ENCODE results near the gene RMDN3. TPM values are rescaled to one million over a fixed set of nuclear protein-coding genes. Genes with fewer than 3 reads are reported as not detected.

Gene RMDN3
- total and polyA plus RNA-seq, 2 donors from 2014 or later, result 34.9 to 38.2 TPM

DNA sequence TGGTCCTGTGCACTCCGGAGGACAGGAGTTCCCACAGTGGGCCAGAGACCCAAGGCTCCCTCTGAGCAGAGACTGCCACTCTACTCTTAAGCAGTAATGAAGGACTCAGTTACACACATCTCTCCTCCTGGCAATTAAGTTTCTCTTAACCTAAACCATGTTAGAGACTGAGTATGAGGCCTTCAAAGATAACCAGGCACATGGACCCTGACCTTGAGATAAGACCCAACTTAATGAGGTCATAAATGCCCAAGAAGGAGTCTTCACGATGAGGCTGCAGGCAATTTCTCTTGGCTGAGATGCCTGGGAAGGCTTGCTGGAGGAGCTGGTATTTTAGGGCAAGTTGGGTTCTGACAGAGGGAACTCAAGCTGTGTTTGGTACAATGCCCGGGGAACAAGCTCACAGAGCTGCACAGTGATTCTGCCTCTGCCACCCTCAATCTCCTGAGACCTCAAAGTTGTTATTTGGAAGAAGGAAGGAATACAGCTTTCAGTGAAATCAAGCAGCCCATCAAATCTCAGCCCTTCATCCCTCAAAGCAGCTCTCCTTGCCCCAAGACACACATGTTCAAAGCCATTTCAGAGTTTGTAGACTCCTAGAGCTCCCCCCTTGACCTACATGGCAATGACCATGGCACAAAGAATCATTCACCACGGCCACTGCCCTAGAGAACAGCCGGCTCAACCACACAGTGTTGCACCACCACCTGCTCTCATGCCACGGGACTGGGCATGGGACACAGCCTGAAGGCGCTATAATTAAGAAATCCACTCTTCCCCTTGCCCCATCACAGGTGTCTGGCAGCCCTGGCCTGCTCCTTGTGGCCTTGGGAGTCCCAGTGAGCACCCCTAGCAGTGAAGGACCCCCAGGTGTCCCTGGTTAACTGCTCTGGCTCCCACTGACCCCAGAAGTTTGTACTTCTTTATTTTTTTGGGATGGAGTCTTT, 7.1 kb downstream of the RMDN3 start:
- FAIRE-seq (no peak), DNase-seq (no peak)
- TF ChIP-seq, protein P1, sequence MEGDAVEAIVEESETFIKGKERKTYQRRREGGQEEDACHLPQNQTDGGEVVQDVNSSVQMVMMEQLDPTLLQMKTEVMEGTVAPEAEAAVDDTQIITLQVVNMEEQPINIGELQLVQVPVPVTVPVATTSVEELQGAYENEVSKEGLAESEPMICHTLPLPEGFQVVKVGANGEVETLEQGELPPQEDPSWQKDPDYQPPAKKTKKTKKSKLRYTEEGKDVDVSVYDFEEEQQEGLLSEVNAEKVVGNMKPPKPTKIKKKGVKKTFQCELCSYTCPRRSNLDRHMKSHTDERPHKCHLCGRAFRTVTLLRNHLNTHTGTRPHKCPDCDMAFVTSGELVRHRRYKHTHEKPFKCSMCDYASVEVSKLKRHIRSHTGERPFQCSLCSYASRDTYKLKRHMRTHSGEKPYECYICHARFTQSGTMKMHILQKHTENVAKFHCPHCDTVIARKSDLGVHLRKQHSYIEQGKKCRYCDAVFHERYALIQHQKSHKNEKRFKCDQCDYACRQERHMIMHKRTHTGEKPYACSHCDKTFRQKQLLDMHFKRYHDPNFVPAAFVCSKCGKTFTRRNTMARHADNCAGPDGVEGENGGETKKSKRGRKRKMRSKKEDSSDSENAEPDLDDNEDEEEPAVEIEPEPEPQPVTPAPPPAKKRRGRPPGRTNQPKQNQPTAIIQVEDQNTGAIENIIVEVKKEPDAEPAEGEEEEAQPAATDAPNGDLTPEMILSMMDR (IDR thresholded peaks at IDR 0.05; ENCODE audit: borderline replicate concordance, extremely low read depth, insufficient read depth), result no peak
- peaks cover 6 to 30% (median 29%) of the 10 kb centered on the region in 3 donors for H3K36me3 ChIP-seq (ENCODE audit: control insufficient read depth in 2 of 3, insufficient read depth in 3 of 3, low read length in 3 of 3)
- H3K4me3 ChIP-seq (ENCODE audit: low read length in 3 of 3), result no peak overlapping the region
- H3K27me3 ChIP-seq (ENCODE audit: control insufficient read depth, insufficient read depth, low read length), result no peaks in the 10 kb centered on the region
- H3K9ac ChIP-seq (ENCODE audit: low read length in 3 of 3), result no peak overlapping the region
- H3K4me1 ChIP-seq (ENCODE audit: control insufficient read depth in 2 of 3, insufficient read depth in 2 of 3, low read depth in 1 of 3, low read length in 3 of 3), result no peaks in the 10 kb centered on the region
- no peaks in the 10 kb centered on the region for H3K9me3 ChIP-seq (ENCODE audit: control insufficient read depth in 2 of 3, insufficient read depth in 1 of 3, low read length in 3 of 3)
- H3K27ac ChIP-seq (ENCODE audit: low read depth in 2 of 2, low read length in 2 of 2), result no peak overlapping the region
- intact Hi-C loops (cut with DNase I), result no loop called here

DNA sequence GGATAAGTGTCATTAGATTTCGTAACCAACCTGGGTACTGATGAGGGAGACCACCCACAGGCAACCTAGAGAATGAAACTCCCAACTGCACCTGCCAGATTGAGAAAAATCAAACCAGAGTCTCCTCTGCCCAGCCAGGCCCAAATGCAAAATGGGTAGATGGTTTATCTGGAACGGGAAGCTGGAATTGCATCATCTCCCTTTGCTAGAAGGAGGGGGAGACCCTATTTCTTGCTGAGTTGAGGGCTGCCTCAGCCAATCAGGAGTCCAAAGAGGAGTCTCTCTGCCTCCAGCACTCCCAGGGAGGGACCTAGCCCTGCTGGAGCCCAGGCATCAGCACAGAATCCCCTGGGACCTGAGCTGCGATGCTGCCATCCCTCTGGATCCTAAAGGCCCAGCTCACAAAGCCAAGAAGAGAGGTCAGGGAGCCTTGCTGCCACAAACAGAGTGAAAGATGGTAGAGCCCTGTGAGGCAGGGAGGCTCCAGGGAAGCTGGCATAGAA, 8.1 kb downstream of the RMDN3 start:
- TF ChIP-seq, protein P1 (IDR thresholded peaks at IDR 0.05; ENCODE audit: borderline replicate concordance, extremely low read depth, insufficient read depth), result no peak
- no peak for DNase-seq
- no peaks in the 10 kb centered on the region for H3K4me1 ChIP-seq (ENCODE audit: control insufficient read depth in 2 of 3, insufficient read depth in 2 of 3, low read depth in 1 of 3, low read length in 3 of 3)
- no peak overlapping the region for H3K27ac ChIP-seq (ENCODE audit: low read depth in 2 of 2, low read length in 2 of 2)
- H3K27me3 ChIP-seq (ENCODE audit: control insufficient read depth, insufficient read depth, low read length), result no peaks in the 10 kb centered on the region
- no peak overlapping the region for H3K4me3 ChIP-seq (ENCODE audit: low read length in 3 of 3)
- H3K9me3 ChIP-seq (ENCODE audit: control insufficient read depth in 2 of 3, insufficient read depth in 1 of 3, low read length in 3 of 3), result no peaks in the 10 kb centered on the region
- no peak overlapping the region for H3K9ac ChIP-seq (ENCODE audit: low read length in 3 of 3)
- intact Hi-C loops (cut with DNase I), result no loop called here
- peaks cover 6 to 38% (median 30%) of the 10 kb centered on the region in 3 donors for H3K36me3 ChIP-seq (ENCODE audit: control insufficient read depth in 2 of 3, insufficient read depth in 3 of 3, low read length in 3 of 3)
- FAIRE-seq, result no peak

DNA sequence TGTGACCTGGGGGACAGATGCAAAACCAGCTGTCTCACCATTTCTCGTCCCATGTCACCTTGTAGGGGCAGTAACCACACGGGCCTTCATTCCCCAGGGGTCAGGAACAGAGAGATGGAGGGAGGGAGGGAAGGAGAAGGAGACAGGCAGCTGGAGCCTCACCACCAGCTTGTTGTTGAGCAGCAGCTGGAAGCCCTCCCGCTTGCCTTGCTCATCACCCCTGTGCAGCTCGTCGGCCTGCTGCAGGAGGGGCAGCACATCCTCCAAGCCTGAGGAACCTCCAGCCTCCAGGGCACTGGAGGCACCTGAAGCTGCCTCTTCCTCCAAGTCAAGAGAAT, 10.3 kb downstream of the RMDN3 start:
- Histone ChIP-seq H3K36me3 (ENCODE audit: control insufficient read depth in 2 of 3, insufficient read depth in 3 of 3, low read length in 3 of 3) (peaks cover 0 to 33% (median 17%) of the 10 kb centered on the region in 3 donors), H3K27ac (ENCODE audit: low read depth in 2 of 2, low read length in 2 of 2) (no peak overlapping the region), H3K4me1 (ENCODE audit: control insufficient read depth in 2 of 3, insufficient read depth in 2 of 3, low read depth in 1 of 3, low read length in 3 of 3) (no peaks in the 10 kb centered on the region), H3K4me3 (ENCODE audit: low read length in 3 of 3) (no peak overlapping the region), H3K9ac (ENCODE audit: low read length in 3 of 3) (no peak overlapping the region), H3K9me3 (ENCODE audit: control insufficient read depth in 2 of 3, insufficient read depth in 1 of 3, low read length in 3 of 3) (no peaks in the 10 kb centered on the region), H3K27me3 (ENCODE audit: control insufficient read depth, insufficient read depth, low read length) (no peaks in the 10 kb centered on the region)
- TF ChIP-seq, protein P1 (IDR thresholded peaks at IDR 0.05; ENCODE audit: borderline replicate concordance, extremely low read depth, insufficient read depth), result no peak
- intact Hi-C loops (cut with DNase I), result no loop called here
- FAIRE-seq (no peak), DNase-seq (no peak)

All from kidney (tissue), 14 donors.